Measurements from ENCODE around the gene CHMP3.
"Not testable (repeated sequence)": the region's sequence is repeated elsewhere in the genome, so short reads cannot be mapped to it uniquely, and the experiment has no call there.

DNA sequence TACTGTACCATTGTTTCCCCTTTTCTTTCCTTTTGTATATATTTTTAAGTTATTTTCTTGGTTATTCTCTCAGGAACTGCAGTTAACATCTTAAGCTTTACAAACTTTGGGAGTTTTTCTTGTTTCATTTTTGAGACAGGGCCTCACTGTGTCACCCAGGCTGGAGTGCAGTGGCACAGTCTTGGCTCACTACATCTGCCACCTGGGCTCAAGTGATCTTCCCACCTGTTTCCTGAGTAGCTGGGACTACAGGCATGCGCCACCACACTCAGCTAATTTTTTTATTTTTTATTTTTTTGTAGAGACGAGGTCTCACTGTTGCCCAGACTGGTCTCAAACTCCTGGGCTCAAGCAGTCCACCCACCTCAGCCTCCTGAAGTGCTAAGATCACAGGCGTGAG is 66.9 kb downstream of the CHMP3 start:
- TF ChIP-seq CTCF, POLR2A, EP300, POLR2AphosphoS5 (IDR thresholded peaks at IDR 0.05): not testable (repeated sequence)

All from gastroesophageal sphincter (tissue), 3 donors.